K562 (cell line): Measurements from ENCODE around the gene CCR9. TPM values are rescaled to one million over a fixed set of nuclear protein-coding genes. Genes with fewer than 3 reads are reported as not detected.

Experiments used
- CBFA2T2 ChIP-seq: fragments of 450-650 bp; conservative IDR thresholded peaks from 2 replicates; pipeline ENCODE4 v1.6.1; 2017; ENCODE audit warnings: mild to moderate bottlenecking
- CLOCK ChIP-seq: fragments of 250-450 bp; sonication (Bioruptor Pico); IDR thresholded peaks from 2 replicates; pipeline ENCODE4 v1.4.0; 2020; ENCODE audit warnings: mild to moderate bottlenecking, moderate library complexity, borderline replicate concordance
- DIDO1 ChIP-seq: fragments of 450-650 bp; IDR thresholded peaks from 2 replicates; pipeline ENCODE4 v1.6.1; 2016; ENCODE audit warnings: low read depth, missing biosample characterization, missing genetic modification characterization
- EP300 ChIP-seq: IDR thresholded peaks from 2 replicates; pipeline ENCODE4 v1.6.1; 2012; ENCODE audit warnings: low read length, improper control_type of control experiment
- EP400 ChIP-seq: fragments of 450-650 bp; IDR thresholded peaks from 2 replicates; pipeline ENCODE4 v1.6.1; 2017; ENCODE audit warnings: antibody characterized with exemption, mild to moderate bottlenecking, moderate library complexity
- FIP1L1 ChIP-seq: fragments of 200-400 bp; formaldehyde crosslinking; IDR thresholded peaks from 2 replicates; pipeline ENCODE4 v1.6.1; 2018; ENCODE audit warnings: mild to moderate bottlenecking, low read depth, low read length; ENCODE audit not compliant: poor library complexity, severe bottlenecking
- GATAD2B ChIP-seq: fragments of 450-650 bp; IDR thresholded peaks from 2 replicates; pipeline ENCODE4 v1.6.1; 2017; ENCODE audit warnings: mild to moderate bottlenecking, borderline replicate concordance
- LCOR ChIP-seq: sonication (generic); formaldehyde crosslinking; IDR thresholded peaks from 2 replicates; pipeline ENCODE4 v1.8.0; 2022; ENCODE audit warnings: mild to moderate bottlenecking, missing genetic modification reagents
- NELFE ChIP-seq: IDR thresholded peaks from 2 replicates; pipeline ENCODE4 v1.6.1; 2011; ENCODE audit warnings: mild to moderate bottlenecking; ENCODE audit not compliant: insufficient read depth, insufficient read length
- NFATC3 ChIP-seq: fragments of 450-650 bp; IDR thresholded peaks from 2 replicates; pipeline ENCODE4 v1.6.1; 2017; ENCODE audit warnings: mild to moderate bottlenecking
- PATZ1 ChIP-seq: fragments of 250-450 bp; sonication (Bioruptor Pico); IDR thresholded peaks from 2 replicates; pipeline ENCODE4 v1.5.0; 2020; ENCODE audit warnings: mild to moderate bottlenecking, borderline replicate concordance
- PURB ChIP-seq: sonication (generic); formaldehyde crosslinking; IDR thresholded peaks from 2 replicates; pipeline ENCODE4 v1.9.0; 2021; ENCODE audit warnings: low read depth, mild to moderate bottlenecking, missing genetic modification reagents
- SRF ChIP-seq, 2 experiments: fragments of 250-450, 450-650 bp in 1 of 2; sonication (Bioruptor Pico) in 1 of 2; sonication (generic) in 1 of 2; formaldehyde crosslinking; IDR thresholded peaks; 2 replicates each; pipeline versions ENCODE4 v1.5.0 to v1.5.1; 2020 to 2022; ENCODE audit warnings: mild to moderate bottlenecking in 1 of 2, missing genetic modification reagents in 1 of 2
- TRIM24 ChIP-seq, 2 experiments: fragments of 450-650 bp; IDR thresholded peaks; 2 replicates each; pipeline ENCODE4 v1.6.1; 2016
- ZNF584 ChIP-seq: fragments of 200-800 bp; sonication (Bioruptor generic); IDR thresholded peaks from 2 replicates; pipeline ENCODE4 v1.6.1; 2016; ENCODE audit warnings: low read depth, mild to moderate bottlenecking, missing genetic modification characterization, missing compliant biosample characterization
- polyA plus RNA-seq, 8 experiments: library from polyadenylated mRNA; depleted of rRNA in 4 of 8; stranded (reverse) in 5 of 8; unstranded in 3 of 8; fragments of >200 nt; fragmentation: Nextera tagmentation in 2 of 8; fragmentation: Illumina TruSeq in 1 of 8; extraction: Ambion mirVana in 2 of 8; extraction: Trizol in 1 of 8; gene quantifications; 2 replicates each; pipeline versions ENCODE4 v1.2.1 to v1.2.3, GENCODE V29; 2011 to 2014; ENCODE audit warnings: inconsistent platforms in 1 of 8, missing spikeins in 1 of 8
- total RNA-seq, 7 experiments: library from RNA; depleted of rRNA in 6 of 7; stranded (reverse); fragments of >200 nt in 6 of 7; fragmentation: Illumina TruSeq in 2 of 7; extraction: Trizol in 2 of 7; gene quantifications; 2 replicates each; pipeline versions ENCODE4 v1.2.1 to v1.2.3, GENCODE V29; 2011 to 2021; ENCODE audit warnings: low replicate concordance in 1 of 7
- TF ChIP-seq, protein P1 (sequence below): fragments of 450-650 bp; formaldehyde crosslinking; IDR thresholded peaks from 2 replicates; pipeline ENCODE4 v1.4.0; 2022; ENCODE audit warnings: mild to moderate bottlenecking, moderate library complexity
- TF ChIP-seq, protein P2 (sequence below), 2 experiments: IDR thresholded peaks; 2 replicates each; pipeline ENCODE4 v1.6.1; 2012; ENCODE audit warnings: improper control_type of control experiment in 2 of 2, low read depth in 2 of 2, low read length in 2 of 2, borderline replicate concordance in 1 of 2
- TF ChIP-seq, protein P3 (sequence below): sonication (generic); formaldehyde crosslinking; IDR thresholded peaks from 2 replicates; pipeline ENCODE4 v1.8.0; 2022; ENCODE audit warnings: mild to moderate bottlenecking, missing genetic modification reagents

CCR9 gene
- total and polyA plus RNA-seq, 9 of the 15 experiments (the other 6 are each of a cell fraction or from before 2014, with no cell fraction given): not detected

DNA sequence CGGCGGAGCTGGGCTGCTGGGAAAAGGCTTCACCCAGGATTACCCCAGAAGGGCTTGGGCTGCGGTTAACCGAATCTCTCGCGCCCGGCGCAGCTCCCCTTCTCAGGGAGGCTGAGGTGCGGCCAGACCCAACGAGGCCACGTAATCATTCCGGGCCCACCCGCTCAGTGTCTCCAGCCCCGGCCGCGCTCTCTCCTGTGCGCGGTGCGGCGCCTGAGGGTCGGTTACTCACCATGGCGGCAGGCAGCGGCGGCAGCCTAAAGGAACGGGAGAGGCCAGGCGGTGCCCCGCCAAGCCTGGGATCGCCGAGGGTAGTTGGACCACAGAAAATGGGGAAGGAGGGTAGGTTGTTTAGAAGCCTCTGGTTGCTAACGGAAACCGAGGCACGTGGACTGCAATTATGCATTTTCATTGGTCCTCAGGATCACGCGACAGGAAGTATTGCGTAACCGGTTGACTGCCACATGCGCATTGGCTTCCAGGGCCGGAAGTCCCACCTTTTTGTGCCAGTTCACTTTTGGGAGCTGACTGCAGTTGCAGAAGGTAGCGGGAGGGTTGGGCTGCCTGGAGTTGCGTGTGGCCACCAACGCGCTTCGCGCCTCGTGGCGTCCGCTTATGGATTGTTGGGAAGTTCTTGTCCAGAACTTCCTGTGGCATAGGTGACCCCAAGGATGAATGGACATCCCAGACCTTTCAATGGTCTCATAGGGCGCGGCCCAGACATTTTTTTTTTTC is 44.4 kb upstream of the CCR9 start, which contains the start of gene LZTFL1 (continued):
- TF ChIP-seq NELFE (no peak), CBFA2T2 (peak; percentile 75), FIP1L1 (no peak), PURB (CRISPR knock-in tag) (no peak), TRIM24 (IDR thresholded peaks at IDR 0.05) (peak; percentile 81 to 84), LCOR (CRISPR knock-in tag) (peak; percentile 75), EP400 (peak; percentile 82), NFATC3 (no peak), CLOCK (CRISPR knock-in tag) (no peak), GATAD2B (no peak), PATZ1 (CRISPR knock-in tag) (no peak), SRF (CRISPR knock-in tag; IDR thresholded peaks at IDR 0.05) (0 out of 4 replicates have a peak, but pooled peaks of 1 of the 2 experiments have one; percentile 53), ZNF584 (CRISPR knock-in tag) (no peak; the same call in 1 of the 2 replicates), EP300 (no peak; the same call in 1 of the 2 replicates), DIDO1 (tag) (peak; percentile 75)
- TF ChIP-seq, protein P1, sequence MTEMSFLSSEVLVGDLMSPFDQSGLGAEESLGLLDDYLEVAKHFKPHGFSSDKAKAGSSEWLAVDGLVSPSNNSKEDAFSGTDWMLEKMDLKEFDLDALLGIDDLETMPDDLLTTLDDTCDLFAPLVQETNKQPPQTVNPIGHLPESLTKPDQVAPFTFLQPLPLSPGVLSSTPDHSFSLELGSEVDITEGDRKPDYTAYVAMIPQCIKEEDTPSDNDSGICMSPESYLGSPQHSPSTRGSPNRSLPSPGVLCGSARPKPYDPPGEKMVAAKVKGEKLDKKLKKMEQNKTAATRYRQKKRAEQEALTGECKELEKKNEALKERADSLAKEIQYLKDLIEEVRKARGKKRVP: no peak
- TF ChIP-seq, protein P2, sequence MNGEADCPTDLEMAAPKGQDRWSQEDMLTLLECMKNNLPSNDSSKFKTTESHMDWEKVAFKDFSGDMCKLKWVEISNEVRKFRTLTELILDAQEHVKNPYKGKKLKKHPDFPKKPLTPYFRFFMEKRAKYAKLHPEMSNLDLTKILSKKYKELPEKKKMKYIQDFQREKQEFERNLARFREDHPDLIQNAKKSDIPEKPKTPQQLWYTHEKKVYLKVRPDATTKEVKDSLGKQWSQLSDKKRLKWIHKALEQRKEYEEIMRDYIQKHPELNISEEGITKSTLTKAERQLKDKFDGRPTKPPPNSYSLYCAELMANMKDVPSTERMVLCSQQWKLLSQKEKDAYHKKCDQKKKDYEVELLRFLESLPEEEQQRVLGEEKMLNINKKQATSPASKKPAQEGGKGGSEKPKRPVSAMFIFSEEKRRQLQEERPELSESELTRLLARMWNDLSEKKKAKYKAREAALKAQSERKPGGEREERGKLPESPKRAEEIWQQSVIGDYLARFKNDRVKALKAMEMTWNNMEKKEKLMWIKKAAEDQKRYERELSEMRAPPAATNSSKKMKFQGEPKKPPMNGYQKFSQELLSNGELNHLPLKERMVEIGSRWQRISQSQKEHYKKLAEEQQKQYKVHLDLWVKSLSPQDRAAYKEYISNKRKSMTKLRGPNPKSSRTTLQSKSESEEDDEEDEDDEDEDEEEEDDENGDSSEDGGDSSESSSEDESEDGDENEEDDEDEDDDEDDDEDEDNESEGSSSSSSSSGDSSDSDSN (IDR thresholded peaks at IDR 0.05; ENCODE audit: borderline replicate concordance in 1 of 2, low read depth in 2 of 2, low read length in 2 of 2): no peak
- TF ChIP-seq, protein P3, sequence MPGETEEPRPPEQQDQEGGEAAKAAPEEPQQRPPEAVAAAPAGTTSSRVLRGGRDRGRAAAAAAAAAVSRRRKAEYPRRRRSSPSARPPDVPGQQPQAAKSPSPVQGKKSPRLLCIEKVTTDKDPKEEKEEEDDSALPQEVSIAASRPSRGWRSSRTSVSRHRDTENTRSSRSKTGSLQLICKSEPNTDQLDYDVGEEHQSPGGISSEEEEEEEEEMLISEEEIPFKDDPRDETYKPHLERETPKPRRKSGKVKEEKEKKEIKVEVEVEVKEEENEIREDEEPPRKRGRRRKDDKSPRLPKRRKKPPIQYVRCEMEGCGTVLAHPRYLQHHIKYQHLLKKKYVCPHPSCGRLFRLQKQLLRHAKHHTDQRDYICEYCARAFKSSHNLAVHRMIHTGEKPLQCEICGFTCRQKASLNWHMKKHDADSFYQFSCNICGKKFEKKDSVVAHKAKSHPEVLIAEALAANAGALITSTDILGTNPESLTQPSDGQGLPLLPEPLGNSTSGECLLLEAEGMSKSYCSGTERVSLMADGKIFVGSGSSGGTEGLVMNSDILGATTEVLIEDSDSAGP (CRISPR knock-in tag): no peak
